ENCODE measurements around the gene MRPL39.

Gene MRPL39

DNA sequence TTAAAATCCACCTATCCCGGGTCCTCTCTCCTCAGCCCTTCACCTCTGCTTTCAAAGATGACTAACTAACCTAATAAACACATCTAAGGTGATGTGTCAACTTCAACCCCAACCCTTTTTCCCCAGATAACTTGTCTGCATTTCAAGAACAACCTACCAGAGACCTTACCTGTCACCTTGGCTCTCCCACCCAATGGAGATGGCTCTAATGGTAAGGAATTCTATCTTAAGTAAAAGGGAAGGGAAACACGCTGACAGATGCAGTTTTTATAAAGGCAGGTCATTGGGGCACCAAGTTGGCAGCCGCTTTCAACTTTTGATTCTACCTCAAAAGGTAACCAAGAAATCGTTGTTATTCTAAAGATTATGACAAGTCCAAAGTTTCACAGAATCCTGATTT lies 37.6 kb downstream of the MRPL39 start:
- in situ Hi-C loops (cut with MboI; ENCODE audit: low sequenced_read_pairs): no loop called here

DNA sequence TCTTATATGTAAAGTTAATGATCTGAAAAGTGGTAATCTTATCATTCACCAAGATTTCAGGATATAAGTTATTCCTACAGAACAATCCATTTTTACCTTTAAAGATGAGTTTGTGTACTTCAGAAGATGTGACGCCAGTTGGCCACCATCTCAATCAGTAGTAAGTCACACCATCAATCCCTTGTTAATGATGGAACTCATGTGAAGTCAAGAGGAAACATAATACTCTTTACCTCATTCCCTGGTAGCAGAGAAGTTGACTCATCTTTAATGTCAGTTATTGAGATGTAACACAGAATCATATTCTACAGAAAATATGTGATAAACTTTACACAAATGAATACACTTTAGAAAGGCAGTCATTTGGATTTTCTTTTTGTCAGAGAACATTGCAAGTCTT lies 38.2 kb downstream of the MRPL39 start:
- in situ Hi-C loops (cut with MboI; ENCODE audit: low sequenced_read_pairs): no loop called here

- in situ Hi-C loops (cut with MboI; ENCODE audit: low sequenced_read_pairs): no loop called here
These were observed 39.0 kb downstream of the MRPL39 start for GRCh38 chr21:25568246-25568645.

GRCh38 chr21:25567472-25567871 lies 39.8 kb downstream of the MRPL39 start:
- in situ Hi-C loops (cut with MboI; ENCODE audit: low sequenced_read_pairs): no loop called here

GRCh38 chr21:25566645-25567044 lies 40.6 kb downstream of the MRPL39 start:
- in situ Hi-C loops (cut with MboI; ENCODE audit: low sequenced_read_pairs): no loop called here

GRCh38 chr21:25565272-25566211 lies 41.7 kb downstream of the MRPL39 start:
- in situ Hi-C loops (cut with MboI; ENCODE audit: low sequenced_read_pairs): no loop called here

DNA sequence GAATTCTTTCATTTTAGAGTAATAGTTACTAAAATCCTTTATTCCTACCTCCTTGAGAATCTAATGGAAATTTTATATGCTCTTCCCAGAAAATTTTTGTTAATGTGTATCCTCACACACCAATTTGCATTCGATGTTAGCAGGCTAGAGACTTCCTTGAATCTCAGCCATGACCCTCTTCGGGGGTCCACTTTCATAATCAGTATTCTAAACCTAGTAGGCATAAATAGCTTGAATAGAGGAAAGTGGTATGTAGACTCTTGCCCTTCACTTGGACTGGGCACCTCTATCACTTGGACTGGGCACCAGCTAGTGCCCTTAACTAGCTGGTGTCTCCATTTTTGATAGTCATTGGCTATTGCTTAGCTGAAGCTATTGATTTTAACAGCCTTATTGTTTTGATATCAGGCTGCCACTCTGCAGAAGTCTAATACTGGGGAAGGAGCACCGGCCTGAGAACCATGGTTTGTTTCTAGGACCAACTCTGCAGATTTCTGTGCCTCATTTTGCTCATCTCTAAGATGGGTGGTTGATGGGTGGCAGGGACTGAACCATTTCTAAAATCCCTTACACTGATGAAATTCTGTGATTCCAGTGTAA lies 42.8 kb downstream of the MRPL39 start:
- in situ Hi-C loops (cut with MboI; ENCODE audit: low sequenced_read_pairs): no loop called here

DNA sequence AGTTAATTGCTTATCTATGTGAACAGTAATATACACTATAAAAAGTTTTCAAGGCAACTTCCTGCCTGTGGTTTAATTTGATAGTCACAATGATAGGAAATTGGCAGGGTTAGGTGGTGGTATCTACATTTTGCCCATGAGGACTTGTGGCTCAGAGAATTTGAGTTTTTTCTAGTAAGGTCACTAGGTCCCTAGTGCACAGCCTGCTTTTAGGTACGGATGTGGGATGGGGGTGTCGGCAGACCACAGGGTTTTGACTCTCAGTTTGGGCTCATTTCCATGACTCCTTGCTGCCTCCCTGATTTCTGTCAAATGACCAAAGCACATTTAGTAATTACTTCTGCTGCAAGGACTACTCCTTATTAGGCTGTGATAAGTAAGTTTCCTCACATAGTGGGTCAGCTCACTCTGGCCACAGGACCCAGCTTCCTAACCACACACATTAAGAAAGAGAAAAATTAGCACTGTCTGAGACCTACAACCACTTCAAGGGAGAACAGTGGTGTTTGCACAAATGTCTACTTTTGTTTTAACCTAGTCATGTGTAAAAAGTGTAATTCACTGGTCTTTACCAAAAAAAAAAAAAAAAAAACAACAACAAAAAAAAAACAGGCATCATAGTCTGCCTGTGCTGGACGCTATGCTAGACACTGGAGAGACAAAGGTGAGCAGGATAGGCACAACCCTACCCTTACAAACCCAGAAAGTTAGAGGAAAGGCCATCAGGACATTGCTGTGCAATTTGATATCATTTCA lies 43.7 kb downstream of the MRPL39 start:
- in situ Hi-C loops (cut with MboI; ENCODE audit: low sequenced_read_pairs): no loop called here

GRCh38 chr21:25562660-25563059 lies 44.6 kb downstream of the MRPL39 start:
- in situ Hi-C loops (cut with MboI; ENCODE audit: low sequenced_read_pairs): no loop called here

DNA sequence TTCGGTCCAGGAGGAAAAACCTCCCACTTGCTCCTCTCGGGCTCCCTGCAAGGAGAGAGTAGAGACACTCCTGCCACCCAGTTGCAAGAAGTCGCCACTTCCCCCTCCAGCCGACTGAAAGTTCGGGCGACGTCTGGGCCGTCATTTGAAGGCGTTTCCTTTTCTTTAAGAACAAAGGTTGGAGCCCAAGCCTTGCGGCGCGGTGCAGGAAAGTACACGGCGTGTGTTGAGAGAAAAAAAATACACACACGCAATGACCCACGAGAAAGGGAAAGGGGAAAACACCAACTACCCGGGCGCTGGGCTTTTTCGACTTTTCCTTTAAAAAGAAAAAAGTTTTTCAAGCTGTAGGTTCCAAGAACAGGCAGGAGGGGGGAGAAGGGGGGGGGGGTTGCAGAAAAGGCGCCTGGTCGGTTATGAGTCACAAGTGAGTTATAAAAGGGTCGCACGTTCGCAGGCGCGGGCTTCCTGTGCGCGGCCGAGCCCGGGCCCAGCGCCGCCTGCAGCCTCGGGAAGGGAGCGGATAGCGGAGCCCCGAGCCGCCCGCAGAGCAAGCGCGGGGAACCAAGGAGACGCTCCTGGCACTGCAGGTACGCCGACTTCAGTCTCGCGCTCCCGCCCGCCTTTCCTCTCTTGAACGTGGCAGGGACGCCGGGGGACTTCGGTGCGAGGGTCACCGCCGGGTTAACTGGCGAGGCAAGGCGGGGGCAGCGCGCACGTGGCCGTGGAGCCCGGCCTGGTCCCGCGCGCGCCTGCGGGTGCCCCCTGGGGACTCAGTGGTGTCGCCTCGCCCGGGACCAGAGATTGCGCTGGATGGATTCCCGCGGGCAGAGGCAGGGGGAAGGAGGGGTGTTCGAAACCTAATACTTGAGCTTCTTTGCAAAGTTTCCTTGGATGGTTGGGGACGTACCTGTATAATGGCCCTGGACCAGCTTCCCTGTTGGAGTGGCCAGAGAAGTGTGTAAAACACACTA lies 45.3 kb downstream of the MRPL39 start:
- in situ Hi-C loops (cut with MboI; ENCODE audit: low sequenced_read_pairs): no loop called here

DNA sequence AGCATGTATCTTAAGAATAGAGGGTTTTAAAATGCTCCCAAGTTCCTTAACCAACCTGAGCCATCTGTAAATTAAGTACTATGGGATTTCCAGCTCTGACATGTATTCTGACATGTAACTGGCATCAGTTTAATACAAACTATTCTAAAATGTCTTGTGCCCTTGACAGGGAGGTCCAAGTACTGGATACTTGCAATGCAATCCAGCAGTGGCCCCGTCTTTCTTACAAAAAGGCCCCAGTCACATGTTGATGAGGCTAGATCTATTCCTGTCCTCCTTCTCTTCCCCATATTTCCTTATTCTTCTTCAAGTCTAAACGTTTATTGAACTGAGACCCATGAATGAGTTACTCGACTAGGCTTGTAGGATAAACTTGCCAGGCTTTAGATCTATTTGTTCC lies 46.4 kb downstream of the MRPL39 start:
- in situ Hi-C loops (cut with MboI; ENCODE audit: low sequenced_read_pairs): no loop called here

DNA sequence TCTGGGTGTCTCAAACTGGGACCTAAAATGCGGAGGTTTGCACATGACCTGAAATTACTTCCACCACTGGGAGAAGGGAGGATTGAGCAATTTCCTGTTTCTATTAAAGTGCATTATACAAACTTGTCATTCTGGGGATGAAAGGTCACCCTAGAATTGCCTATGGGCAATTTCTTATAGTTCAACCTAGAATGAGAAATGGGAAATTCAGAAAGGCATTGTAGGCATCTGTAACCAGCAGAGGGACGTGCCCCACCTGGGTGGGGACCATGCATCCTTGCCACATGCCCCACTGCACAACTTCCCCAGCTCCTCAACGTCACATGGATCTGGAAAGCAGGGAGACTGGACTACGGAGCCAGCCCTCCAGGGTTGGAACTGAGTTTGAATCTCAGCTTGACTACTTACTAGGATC lies 47.0 kb downstream of the MRPL39 start:
- in situ Hi-C loops (cut with MboI; ENCODE audit: low sequenced_read_pairs): no loop called here

- in situ Hi-C loops (cut with MboI; ENCODE audit: low sequenced_read_pairs): no loop called here
These were observed 47.5 kb downstream of the MRPL39 start for GRCh38 chr21:25559746-25560145.

DNA sequence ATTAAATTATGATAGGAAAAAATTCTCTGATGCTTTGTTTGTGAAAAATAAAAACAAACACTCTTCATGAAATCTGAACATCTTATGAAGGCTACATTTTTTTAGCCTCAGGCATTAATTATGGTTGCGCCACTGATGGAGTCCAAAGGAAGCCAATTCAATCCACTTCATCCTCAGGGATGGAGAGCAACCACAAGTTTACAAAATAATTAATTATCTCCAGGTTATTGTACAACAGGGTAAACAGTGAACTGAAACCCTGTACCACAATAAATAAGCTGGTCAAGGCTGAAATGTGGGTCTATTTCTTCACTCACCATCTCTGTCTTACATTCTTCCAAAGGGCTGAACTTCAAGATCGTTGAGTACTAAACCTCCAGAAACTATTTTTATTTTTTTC lies 49.2 kb downstream of the MRPL39 start:
- in situ Hi-C loops (cut with MboI; ENCODE audit: low sequenced_read_pairs): no loop called here

GRCh38 chr21:25557180-25557579 lies 50.1 kb downstream of the MRPL39 start:
- in situ Hi-C loops (cut with MboI; ENCODE audit: low sequenced_read_pairs): no loop called here

- in situ Hi-C loops (cut with MboI; ENCODE audit: low sequenced_read_pairs): no loop called here
These were observed 51.2 kb downstream of the MRPL39 start for GRCh38 chr21:25556091-25556490.

DNA sequence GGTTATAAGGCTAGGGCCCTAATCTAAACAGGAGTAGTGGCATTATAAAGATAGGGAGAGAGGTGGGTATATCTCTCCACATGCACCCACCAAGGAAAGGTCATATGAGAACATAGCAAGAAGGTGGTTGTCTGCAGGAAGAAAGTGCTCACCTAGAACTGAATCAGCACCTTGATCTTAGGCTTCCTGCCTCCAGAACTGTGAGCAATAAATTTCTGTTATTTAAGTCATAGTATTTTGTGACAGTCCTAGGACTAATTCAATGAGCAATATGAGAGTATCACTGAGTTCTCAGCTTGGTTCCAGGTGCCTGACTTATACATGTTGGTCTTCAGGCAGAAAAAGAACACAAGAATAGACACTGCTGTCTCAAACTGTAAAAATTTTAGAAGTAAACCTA lies 51.8 kb downstream of the MRPL39 start:
- in situ Hi-C loops (cut with MboI; ENCODE audit: low sequenced_read_pairs): no loop called here

DNA sequence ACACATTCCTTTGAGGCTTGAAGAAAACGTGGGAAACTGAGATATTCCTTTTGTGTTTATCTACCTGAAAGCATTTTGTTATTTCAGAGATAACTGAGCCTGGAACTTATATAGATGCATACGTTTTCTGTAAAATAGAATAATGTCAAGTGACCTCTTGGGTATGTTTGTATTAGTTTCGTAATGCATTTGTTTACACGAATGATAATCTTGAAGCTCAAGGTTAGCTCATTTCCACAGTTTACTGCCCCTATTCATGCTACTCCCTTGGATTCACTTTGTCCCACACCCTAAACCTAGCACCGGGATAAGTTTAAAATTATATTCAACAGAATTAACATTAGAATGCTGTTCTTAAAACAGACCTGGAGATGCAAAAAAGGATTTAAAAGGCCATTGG lies 54.4 kb downstream of the MRPL39 start:
- in situ Hi-C loops (cut with MboI; ENCODE audit: low sequenced_read_pairs): no loop called here

DNA sequence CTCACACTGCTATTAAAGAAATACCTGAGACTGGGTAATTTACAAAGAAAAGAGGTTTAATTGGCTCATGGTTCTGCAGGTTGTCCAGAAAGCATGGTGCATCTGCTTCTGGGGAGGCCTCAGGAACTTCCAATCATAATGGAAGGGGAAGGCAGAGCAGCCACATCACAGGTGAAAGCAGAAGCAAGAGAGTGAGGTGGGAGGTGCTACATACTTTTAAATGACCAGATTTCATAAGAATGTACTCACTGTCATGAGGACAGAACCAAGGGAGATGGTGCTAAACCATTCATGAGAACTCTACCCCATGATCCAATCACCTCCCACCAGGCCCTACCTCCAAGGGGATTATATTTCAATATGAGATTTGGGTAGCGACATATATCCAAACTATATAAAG lies 55.7 kb downstream of the MRPL39 start:
- in situ Hi-C loops (cut with MboI; ENCODE audit: low sequenced_read_pairs): no loop called here

DNA sequence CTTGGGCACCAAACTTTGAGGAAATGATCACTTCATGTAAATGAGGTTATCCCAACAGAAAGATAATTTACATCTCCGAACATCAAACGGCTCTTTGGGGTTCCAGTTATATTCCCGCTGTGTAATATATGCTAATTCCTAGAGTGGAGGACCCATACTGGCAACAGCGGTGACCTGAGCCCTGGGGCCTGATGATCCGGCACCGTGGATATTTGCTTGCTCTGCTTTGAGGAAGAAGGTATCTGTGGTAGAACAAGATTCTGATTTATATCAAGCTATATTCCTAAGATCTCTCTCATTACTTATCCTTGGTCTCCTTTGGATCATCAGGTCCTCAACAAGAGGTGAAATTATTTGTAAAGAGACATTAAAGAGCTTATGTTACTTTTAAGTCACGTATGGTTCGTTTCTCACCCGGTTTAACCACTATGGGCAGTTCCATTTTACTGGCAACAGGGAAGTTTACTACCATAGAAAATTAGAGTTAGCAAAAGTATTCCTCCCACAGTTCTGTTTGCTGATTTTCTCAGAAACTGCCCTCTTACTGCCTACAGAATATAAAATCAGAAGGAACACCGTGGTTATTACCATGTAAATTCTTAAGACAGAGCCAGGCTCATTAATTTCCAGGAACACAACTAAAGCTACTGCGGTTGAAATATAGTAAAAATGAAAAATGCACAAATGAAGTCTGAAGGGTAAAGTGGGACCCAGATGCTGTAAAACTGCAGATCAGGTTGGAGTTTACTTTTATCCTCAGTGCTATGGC lies 56.7 kb downstream of the MRPL39 start:
- in situ Hi-C loops (cut with MboI; ENCODE audit: low sequenced_read_pairs): no loop called here
